NCI-H748 (cell line): ENCODE measurements around the gene AFF1.

Source experiments
- DNase-seq: peaks from one replicate; lab custom pipeline; 2025; ENCODE audit not compliant: unreplicated experiment; lab: John Stamatoyannopoulos, UW

The AFF1 gene

DNA sequence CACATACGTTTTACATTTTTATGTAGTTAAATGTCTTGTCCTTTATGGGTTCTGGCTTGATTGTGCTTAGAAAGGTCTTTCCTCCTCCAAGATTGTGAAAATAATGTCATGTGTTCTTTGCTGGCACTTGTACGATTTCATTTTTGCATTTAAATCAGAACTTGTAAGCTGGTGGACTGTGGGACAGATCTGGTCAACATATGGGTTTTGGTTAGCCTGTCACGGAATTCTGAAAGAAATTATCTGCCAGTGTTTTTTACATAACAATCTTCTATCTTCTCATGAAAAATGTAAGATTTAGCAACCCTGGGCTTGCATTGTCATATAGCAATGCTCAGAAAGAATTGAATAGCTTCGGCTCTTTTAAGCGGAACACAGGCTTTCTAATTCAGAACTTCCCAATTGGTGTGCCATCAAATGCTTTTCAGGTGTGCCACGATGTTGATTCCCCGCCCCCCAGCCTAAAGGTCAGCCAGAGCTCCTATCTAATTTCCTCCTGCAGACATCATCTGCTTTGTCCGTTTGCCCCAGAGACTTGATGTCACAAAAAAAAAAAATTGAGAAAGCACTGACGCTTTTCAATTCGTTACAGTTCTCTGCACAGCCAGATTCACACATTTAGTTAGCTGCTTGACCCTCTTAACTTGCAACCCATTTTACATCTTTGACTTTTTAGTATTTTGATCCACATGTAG lies 16.2 kb downstream of the AFF1 start:
- no peak for DNase-seq

- no peak for DNase-seq
Measured at GRCh38 chr4:86955888-86956451, 21.2 kb downstream of the AFF1 start.

- no peak for DNase-seq
Measured at GRCh38 chr4:86957215-86957614, 22.4 kb downstream of the AFF1 start.

- no peak for DNase-seq
Measured at GRCh38 chr4:86959588-86960500, 25.0 kb downstream of the AFF1 start.

GRCh38 chr4:86960557-86960961 lies 25.7 kb downstream of the AFF1 start:
- DNase-seq, result no peak

GRCh38 chr4:86961116-86961515 lies 26.3 kb downstream of the AFF1 start:
- no peak for DNase-seq

- DNase-seq, result no peak
Measured at GRCh38 chr4:86961605-86962295, 26.9 kb downstream of the AFF1 start.

DNA sequence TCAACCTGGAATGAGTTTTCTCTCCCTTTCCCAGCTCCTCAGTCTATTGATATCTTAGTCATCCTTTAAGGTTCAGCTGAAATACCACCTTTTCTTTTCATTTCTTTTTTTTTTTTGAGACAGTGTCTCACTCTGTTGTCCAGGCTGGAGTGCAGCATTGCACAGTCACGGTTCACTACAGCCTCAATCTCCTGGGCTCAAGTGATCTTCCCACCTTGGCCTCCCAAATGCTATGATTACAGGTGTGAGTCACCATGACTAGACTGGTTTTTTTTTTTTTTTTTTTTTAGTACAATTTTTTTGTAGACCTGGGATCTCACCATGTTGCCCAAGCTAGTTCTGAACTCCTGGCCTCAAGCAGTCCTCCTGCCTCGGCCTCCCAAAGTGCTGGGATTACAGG lies 28.9 kb downstream of the AFF1 start:
- no peak for DNase-seq

GRCh38 chr4:86965019-86965976 lies 30.5 kb downstream of the AFF1 start:
- no peak for DNase-seq

DNA sequence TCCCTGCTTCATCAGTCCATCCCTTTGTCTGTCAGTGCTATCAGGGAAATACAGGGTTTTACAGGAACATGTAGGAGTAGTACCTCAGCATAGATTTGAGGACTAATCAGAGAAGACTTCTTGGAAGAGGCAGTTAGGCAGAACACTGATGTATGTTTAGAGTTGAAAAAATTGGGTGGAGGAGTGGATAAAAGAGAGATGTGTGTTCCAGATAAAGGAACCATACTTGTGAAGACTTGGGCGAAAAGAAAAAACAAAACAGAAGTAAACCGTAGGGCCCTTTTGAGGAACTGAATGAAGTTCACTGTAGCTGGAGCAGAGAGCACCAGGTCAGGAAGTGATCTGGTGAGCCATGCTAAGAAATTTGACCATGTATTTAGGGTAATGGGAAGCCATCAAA lies 32.3 kb downstream of the AFF1 start:
- DNase-seq, result no peak

DNA sequence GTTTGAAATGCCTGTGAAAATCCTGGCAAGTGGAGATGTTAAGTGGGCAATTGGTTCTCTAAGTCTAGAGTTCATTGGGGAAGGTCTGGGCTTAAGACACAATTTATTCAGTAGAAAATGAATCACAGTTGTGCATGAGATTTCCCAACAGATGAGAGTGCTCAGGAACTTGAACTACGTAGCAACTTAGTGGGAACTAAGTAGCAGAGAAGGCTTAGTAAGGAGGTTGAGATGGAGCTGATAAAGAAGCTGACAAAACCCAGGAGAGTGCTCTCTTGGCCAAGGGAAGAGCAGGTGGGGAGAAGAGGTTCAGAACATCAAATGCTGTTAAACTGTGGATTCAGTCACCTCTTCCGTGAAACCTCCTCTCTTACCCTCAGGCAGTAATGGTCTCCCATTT lies 33.0 kb downstream of the AFF1 start:
- DNase-seq, result no peak

GRCh38 chr4:86968547-86968946 lies 33.7 kb downstream of the AFF1 start:
- DNase-seq, result no peak

GRCh38 chr4:86970447-86971354 lies 35.9 kb downstream of the AFF1 start:
- DNase-seq, result no peak

DNA sequence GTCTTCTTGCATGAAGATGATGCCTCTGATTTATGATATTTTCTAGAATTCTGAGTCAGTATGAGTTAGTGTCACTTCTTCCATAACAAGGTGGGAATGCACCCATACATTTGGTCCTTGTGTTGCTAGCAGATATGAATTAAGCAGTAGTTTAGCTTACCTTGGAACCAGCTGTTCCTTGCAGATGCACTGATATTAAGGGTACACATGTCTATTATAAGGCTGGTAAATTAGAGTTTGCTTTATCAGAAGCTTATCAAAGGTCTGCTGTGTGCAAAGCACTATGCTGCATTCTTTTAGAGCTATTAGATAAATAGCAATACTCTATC lies 36.5 kb downstream of the AFF1 start:
- no peak for DNase-seq

GRCh38 chr4:86972997-86973396 lies 38.2 kb downstream of the AFF1 start:
- peak; percentile 1 for DNase-seq

- no peak for DNase-seq
Measured at GRCh38 chr4:86973668-86974067, 38.9 kb downstream of the AFF1 start.

GRCh38 chr4:86974551-86974994 lies 39.8 kb downstream of the AFF1 start:
- no peak for DNase-seq

DNA sequence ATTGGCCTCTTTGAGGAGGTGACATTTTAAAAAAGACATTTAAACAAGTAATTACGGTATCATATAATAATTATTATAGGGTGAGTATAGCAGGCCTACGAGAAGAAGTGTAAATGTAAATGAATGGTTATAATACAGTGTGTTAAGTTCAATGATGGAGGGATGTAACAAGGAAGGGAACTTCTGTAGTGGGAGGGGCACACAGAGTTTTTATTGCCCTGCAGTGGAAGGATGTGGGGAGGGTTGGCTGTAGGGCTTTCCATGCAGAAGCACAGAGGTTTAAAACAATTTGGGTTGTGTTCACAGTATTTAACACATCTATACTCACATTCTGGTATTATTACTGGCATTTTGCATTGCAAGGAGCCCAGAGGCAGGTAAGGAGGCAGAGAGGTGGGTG lies 41.1 kb downstream of the AFF1 start:
- no peak for DNase-seq

- DNase-seq, result no peak
Measured at GRCh38 chr4:86976801-86977485, 42.1 kb downstream of the AFF1 start.
